Transverse colon (tissue), 3 donors: ENCODE results near the gene MGST1.

Experiments used
- EP300 ChIP-seq: sonication (generic); formaldehyde crosslinking; IDR thresholded peaks from one replicate; pipeline ENCODE4 v1.6.1; 2017; ENCODE audit warnings: antibody characterized with exemption, low read depth
- POLR2A ChIP-seq: fragments of 450-650 bp; IDR thresholded peaks from one replicate; pipeline ENCODE4 v1.6.1; 2016; ENCODE audit warnings: antibody characterized with exemption, mild to moderate bottlenecking, moderate library complexity
- TF ChIP-seq, protein P1 (sequence below), 5 experiments: fragments of 200-600 bp in 3 of 5; fragments of 450-650 bp in 2 of 5; sonication (generic) in 3 of 5; IDR thresholded peaks; 1 replicate in 2 of 5; 2 replicates in 3 of 5; pipeline ENCODE4 v1.5.1; 2016 to 2017; ENCODE audit warnings: antibody characterized with exemption in 5 of 5, inconsistent platforms in 3 of 5, mild to moderate bottlenecking in 2 of 5, moderate library complexity in 1 of 5

DNA sequence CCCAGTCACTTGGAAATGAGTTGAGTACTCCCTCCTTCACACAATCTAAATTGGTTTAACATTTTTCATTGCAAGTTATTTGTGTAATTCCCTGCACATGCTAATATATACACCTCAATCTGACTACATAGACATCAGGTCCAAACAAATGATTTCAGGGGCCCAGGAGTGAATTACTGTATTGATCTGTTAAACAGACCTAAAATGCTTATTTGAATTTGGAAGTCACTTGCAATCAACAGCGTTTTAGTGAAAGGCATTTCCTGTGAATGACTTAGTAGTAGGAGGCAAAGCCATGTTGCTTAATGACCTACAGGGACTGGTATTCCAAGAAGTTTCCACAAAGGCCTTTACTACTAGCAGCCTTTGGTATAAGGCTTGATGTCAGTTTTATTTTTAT lies 47.3 kb upstream of the MGST1 start:
- TF ChIP-seq, protein P1, sequence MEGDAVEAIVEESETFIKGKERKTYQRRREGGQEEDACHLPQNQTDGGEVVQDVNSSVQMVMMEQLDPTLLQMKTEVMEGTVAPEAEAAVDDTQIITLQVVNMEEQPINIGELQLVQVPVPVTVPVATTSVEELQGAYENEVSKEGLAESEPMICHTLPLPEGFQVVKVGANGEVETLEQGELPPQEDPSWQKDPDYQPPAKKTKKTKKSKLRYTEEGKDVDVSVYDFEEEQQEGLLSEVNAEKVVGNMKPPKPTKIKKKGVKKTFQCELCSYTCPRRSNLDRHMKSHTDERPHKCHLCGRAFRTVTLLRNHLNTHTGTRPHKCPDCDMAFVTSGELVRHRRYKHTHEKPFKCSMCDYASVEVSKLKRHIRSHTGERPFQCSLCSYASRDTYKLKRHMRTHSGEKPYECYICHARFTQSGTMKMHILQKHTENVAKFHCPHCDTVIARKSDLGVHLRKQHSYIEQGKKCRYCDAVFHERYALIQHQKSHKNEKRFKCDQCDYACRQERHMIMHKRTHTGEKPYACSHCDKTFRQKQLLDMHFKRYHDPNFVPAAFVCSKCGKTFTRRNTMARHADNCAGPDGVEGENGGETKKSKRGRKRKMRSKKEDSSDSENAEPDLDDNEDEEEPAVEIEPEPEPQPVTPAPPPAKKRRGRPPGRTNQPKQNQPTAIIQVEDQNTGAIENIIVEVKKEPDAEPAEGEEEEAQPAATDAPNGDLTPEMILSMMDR (IDR thresholded peaks at IDR 0.05), result no peak
- TF ChIP-seq POLR2A (no peak), EP300 (no peak)
